SK-MEL-5 (cell line): ENCODE results near the gene SLC9A5. TPM values are rescaled to one million over a fixed set of nuclear protein-coding genes. Genes with fewer than 3 reads are reported as not detected.

ENCODE experiments used
- DNase-seq: peaks from one replicate; pipeline ENCODE4 v3.0.0-alpha.2; 2016; ENCODE audit warnings: low read depth, low spot score
- in situ Hi-C: cut with HindIII; loops from 2 replicates; pipeline ENCODE4 v1.10.0; 2016; ENCODE audit warnings: low sequenced_read_pairs, high pct_unique_total_duplicates, low pct_unique_long_range_greater_than_20kb
- total RNA-seq: library from RNA; depleted of rRNA; stranded (reverse); fragments of >200 nt; shearing (Covaris generic); gene quantifications from 2 replicates; pipeline ENCODE4 v1.2.3, GENCODE V29; 2014

The SLC9A5 gene
- total RNA-seq, 1 experiment from 2014 or later, result 0.37 TPM

- in situ Hi-C loops, result no loop called here
- no peak for DNase-seq
Measured at GRCh38 chr16:67233596-67233995, 15.2 kb upstream of the SLC9A5 start.

- in situ Hi-C loops, result no loop called here
- no peak for DNase-seq
Measured at GRCh38 chr16:67234180-67234597, 14.6 kb upstream of the SLC9A5 start.

GRCh38 chr16:67235816-67236562 is 12.8 kb upstream of the SLC9A5 start:
- DNase-seq, result no peak
- in situ Hi-C loops, result no loop called here

- peak; percentile 73 for DNase-seq
- in situ Hi-C loops, result no loop called here
Measured at GRCh38 chr16:67236563-67237395, 12.0 kb upstream of the SLC9A5 start.

GRCh38 chr16:67237396-67238277 is 11.1 kb upstream of the SLC9A5 start:
- in situ Hi-C loops, result no loop called here

GRCh38 chr16:67238278-67238575 is 10.6 kb upstream of the SLC9A5 start:
- in situ Hi-C loops, result no loop called here
- no peak for DNase-seq

More at GRCh38 chr16:67237396-67238277, 11.1 kb upstream of the SLC9A5 start:
- no peak for DNase-seq

GRCh38 chr16:67238806-67239470 is 9.8 kb upstream of the SLC9A5 start:
- DNase-seq, result no peak
- in situ Hi-C loops, result no loop called here

- DNase-seq, result peak; percentile 14
- in situ Hi-C loops, result no loop called here
Measured at GRCh38 chr16:67240506-67240905, 8.3 kb upstream of the SLC9A5 start.

GRCh38 chr16:67241008-67241900 is 7.5 kb upstream of the SLC9A5 start:
- in situ Hi-C loops, result no loop called here
- peak; percentile 43 for DNase-seq

GRCh38 chr16:67242138-67242730 is 6.5 kb upstream of the SLC9A5 start:
- in situ Hi-C loops, result no loop called here
- DNase-seq, result no peak

- DNase-seq, result no peak
- in situ Hi-C loops, result no loop called here
Measured at GRCh38 chr16:67243481-67243880, 5.3 kb upstream of the SLC9A5 start.

GRCh38 chr16:67244387-67245185 is 4.2 kb upstream of the SLC9A5 start:
- DNase-seq, result peak; percentile 79
- in situ Hi-C loops, result no loop called here

GRCh38 chr16:67245186-67245585 is 3.6 kb upstream of the SLC9A5 start:
- in situ Hi-C loops, result no loop called here
- no peak for DNase-seq

- no peak for DNase-seq
Measured at GRCh38 chr16:67245674-67246080, 3.1 kb upstream of the SLC9A5 start.

GRCh38 chr16:67246081-67246755 is 2.6 kb upstream of the SLC9A5 start:
- peak; percentile 59 for DNase-seq
- in situ Hi-C loops, result no loop called here

More at GRCh38 chr16:67245674-67246080, 3.1 kb upstream of the SLC9A5 start:
- in situ Hi-C loops, result no loop called here
